Neuronal stem cell (in vitro differentiated cells): ENCODE measurements around the gene ENG.

ENCODE experiments used
- DNase-seq: peaks from one replicate; pipeline ENCODE4 v3.0.0-alpha.2; 2013; ENCODE audit warnings: low spot score
- H2AFZ ChIP-seq: one replicate; pipeline ENCODE4 v1.6.1; 2013; ENCODE audit warnings: mild to moderate bottlenecking, low read length, inconsistent platforms
- H2AK5ac ChIP-seq: 2 replicates; pipeline ENCODE4 v1.6.1; 2013; ENCODE audit warnings: low read depth, mild to moderate bottlenecking, inconsistent platforms, low read length, moderate library complexity, mixed read lengths
- H2BK120ac ChIP-seq: 2 replicates; pipeline ENCODE4 v1.6.1; 2013; ENCODE audit warnings: low read depth, mild to moderate bottlenecking, inconsistent platforms, low read length, moderate library complexity, mixed read lengths
- H2BK12ac ChIP-seq: one replicate; pipeline ENCODE4 v1.6.1; 2013; ENCODE audit warnings: low read length, inconsistent platforms
- H2BK15ac ChIP-seq: 2 replicates; pipeline ENCODE4 v1.6.1; 2013; ENCODE audit warnings: mild to moderate bottlenecking, low read length, inconsistent platforms, mixed read lengths
- H2BK5ac ChIP-seq: one replicate; pipeline ENCODE4 v1.6.1; 2013; ENCODE audit warnings: inconsistent platforms, mild to moderate bottlenecking, low read length, moderate library complexity
- H3K14ac ChIP-seq: one replicate; pipeline ENCODE4 v1.6.1; 2013; ENCODE audit warnings: low read length, inconsistent platforms
- H3K18ac ChIP-seq: 2 replicates; pipeline ENCODE4 v1.6.1; 2013; ENCODE audit warnings: low read length, inconsistent platforms
- H3K23ac ChIP-seq: 2 replicates; pipeline ENCODE4 v1.6.1; 2013; ENCODE audit warnings: low read depth, mild to moderate bottlenecking, mixed read lengths, low read length, inconsistent platforms; ENCODE audit not compliant: poor library complexity
- H3K27ac ChIP-seq: replicated peaks from 3 replicates; pipeline ENCODE4 v1.5.1; 2013; ENCODE audit warnings: low read length, inconsistent platforms
- H3K27me3 ChIP-seq, 3 experiments: 2 replicates each; pipeline ENCODE4 v1.6.1; 2013; ENCODE audit warnings: low read length in 3 of 3, mild to moderate bottlenecking in 2 of 3, inconsistent platforms in 1 of 3, low read depth in 1 of 3, mixed read lengths in 1 of 3, moderate library complexity in 1 of 3; ENCODE audit not compliant: control insufficient read depth in 3 of 3, insufficient read depth in 3 of 3
- H3K36me3 ChIP-seq, 2 donors: replicated peaks in 1 of 2; 2 replicates each; pipeline ENCODE4 v1.6.1; 2013; ENCODE audit warnings: low read length in 2 of 2; ENCODE audit not compliant: control insufficient read depth in 2 of 2, insufficient read depth in 2 of 2
- H3K4ac ChIP-seq: 2 replicates; pipeline ENCODE4 v1.6.1; 2013; ENCODE audit warnings: inconsistent platforms, mild to moderate bottlenecking, low read length, moderate library complexity
- H3K4me1 ChIP-seq, 2 donors: 1 replicate in 1 of 2; 2 replicates in 1 of 2; pipeline ENCODE4 v1.6.1; 2013; ENCODE audit warnings: low read length in 2 of 2, low read depth in 1 of 2; ENCODE audit not compliant: control insufficient read depth in 2 of 2, insufficient read depth in 1 of 2
- H3K4me2 ChIP-seq: one replicate; pipeline ENCODE4 v1.6.1; 2013; ENCODE audit warnings: mild to moderate bottlenecking, low read length, inconsistent platforms; ENCODE audit not compliant: insufficient read depth, poor library complexity, severe bottlenecking
- H3K4me3 ChIP-seq, 2 donors: 2 replicates each; pipeline ENCODE4 v1.5.1; 2013; ENCODE audit warnings: low read length in 2 of 2, mild to moderate bottlenecking in 2 of 2, inconsistent platforms in 1 of 2, moderate library complexity in 1 of 2
- H3K79me1 ChIP-seq: one replicate; pipeline ENCODE4 v1.6.1; 2013; ENCODE audit warnings: low read depth, mild to moderate bottlenecking, inconsistent platforms, low read length, moderate library complexity
- H3K9ac ChIP-seq: one replicate; pipeline ENCODE4 v1.6.1; 2013; ENCODE audit warnings: mild to moderate bottlenecking, low read depth, low read length, inconsistent platforms; ENCODE audit not compliant: poor library complexity
- H3K9me3 ChIP-seq, 2 donors: replicated peaks in 1 of 2; 2 replicates each; pipeline versions ENCODE3 to v1.6.1; 2013; ENCODE audit warnings: low read length in 2 of 2, mild to moderate bottlenecking in 2 of 2, inconsistent platforms in 1 of 2, low read depth in 1 of 2, mixed read lengths in 1 of 2, moderate library complexity in 1 of 2; ENCODE audit not compliant: control insufficient read depth in 2 of 2, insufficient read depth in 1 of 2
- H4K8ac ChIP-seq: one replicate; pipeline ENCODE4 v1.6.1; 2013; ENCODE audit warnings: low read depth, mild to moderate bottlenecking, inconsistent platforms, low read length, moderate library complexity
- H4K91ac ChIP-seq: one replicate; pipeline ENCODE4 v1.6.1; 2013; ENCODE audit warnings: low read length, low read depth, mild to moderate bottlenecking, inconsistent platforms; ENCODE audit not compliant: poor library complexity
- WGBS, 2 donors: extraction: QIAGEN DNeasy Blood & Tissue Kit; methylation state at CpG; one replicate each; pipeline ENCODE4 v1.1.7; 2013; ENCODE audit warnings: missing lambda C conversion rate in 2 of 2, mixed read lengths in 1 of 2; ENCODE audit not compliant: insufficient read length in 2 of 2, insufficient replicate concordance in 1 of 2; ENCODE audit errors: extremely low coverage in 2 of 2; 5-methylcytosine and 5-hydroxymethylcytosine counted together

The ENG gene

DNA sequence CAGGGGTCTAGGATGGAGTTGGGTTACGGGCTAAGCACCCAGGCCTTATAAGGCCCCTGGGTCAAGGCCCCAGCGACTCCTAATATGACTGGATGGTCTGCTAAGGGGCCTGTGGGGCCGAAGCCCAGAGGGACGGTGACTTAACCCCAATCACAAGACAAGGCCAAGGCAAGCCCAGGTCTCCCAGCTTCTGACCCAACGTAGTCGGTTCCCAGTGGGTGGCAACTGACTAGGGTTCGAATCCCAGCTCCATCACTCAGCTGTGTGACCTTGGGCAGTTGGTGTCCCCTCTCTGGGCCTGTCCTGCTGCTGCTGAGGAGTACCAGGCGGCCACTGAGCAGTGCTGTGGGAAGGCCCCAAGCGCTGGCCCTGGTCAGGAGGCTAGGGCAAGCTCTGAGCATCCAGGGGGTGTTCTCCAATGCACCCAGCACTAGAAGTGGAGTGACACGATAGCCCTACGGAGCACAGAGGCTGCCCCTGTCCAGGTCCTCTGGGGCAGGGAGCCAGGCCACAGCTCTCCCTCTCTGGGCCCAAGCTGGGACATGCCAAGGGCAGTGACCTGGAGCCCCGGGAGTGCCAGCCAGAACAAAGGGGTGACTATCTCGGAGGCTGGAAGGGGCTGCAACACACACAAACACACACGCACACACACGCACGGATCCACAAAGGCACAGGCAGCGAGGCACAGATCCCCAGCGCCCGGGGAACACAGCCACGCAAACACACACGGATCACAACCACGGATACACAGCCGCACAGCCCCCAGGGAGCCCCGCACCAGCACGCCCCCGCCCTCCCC, 22.5 kb upstream of the ENG start:
- H2BK5ac ChIP-seq: peak overlapping the region; percentile 26
- DNase-seq: no peak
- H3K18ac ChIP-seq: peak overlapping the region; percentile 95
- no peak overlapping the region for H3K27ac ChIP-seq
- peaks cover 15 to 48% of the 10 kb centered on the region in 2 donors for H3K4me1 ChIP-seq
- peak overlapping the region; percentile 64 for H3K14ac ChIP-seq
- peaks cover 5% of the 10 kb centered on the region for H3K79me1 ChIP-seq
- peak overlapping the region; percentile 19 for H2BK15ac ChIP-seq
- peak overlapping the region; percentile 23 for H2BK12ac ChIP-seq
- peak overlapping the region; percentile 96 for H2AFZ ChIP-seq
- no peaks in the 10 kb centered on the region for H3K36me3 ChIP-seq
- no peak overlapping the region for H4K8ac ChIP-seq
- peak overlapping the region; percentile 83 for H3K9ac ChIP-seq
- H2AK5ac ChIP-seq: peak overlapping the region; percentile 91
- H3K9me3 ChIP-seq: no peaks in the 10 kb centered on the region
- H3K23ac ChIP-seq: peak overlapping the region; percentile 75
- H4K91ac ChIP-seq: peak overlapping the region; percentile 68
- H2BK120ac ChIP-seq: peak overlapping the region; percentile 29
- H3K27me3 ChIP-seq: no peaks in the 10 kb centered on the region
- no CpG with 5 or more reads among the region's 26 CpGs for WGBS, 2 donors
- H3K4me2 ChIP-seq: peak overlapping the region; percentile 76
- H3K4me3 ChIP-seq: peak overlapping the region; percentile 50 to 79
- H3K4ac ChIP-seq: no peak overlapping the region

DNA sequence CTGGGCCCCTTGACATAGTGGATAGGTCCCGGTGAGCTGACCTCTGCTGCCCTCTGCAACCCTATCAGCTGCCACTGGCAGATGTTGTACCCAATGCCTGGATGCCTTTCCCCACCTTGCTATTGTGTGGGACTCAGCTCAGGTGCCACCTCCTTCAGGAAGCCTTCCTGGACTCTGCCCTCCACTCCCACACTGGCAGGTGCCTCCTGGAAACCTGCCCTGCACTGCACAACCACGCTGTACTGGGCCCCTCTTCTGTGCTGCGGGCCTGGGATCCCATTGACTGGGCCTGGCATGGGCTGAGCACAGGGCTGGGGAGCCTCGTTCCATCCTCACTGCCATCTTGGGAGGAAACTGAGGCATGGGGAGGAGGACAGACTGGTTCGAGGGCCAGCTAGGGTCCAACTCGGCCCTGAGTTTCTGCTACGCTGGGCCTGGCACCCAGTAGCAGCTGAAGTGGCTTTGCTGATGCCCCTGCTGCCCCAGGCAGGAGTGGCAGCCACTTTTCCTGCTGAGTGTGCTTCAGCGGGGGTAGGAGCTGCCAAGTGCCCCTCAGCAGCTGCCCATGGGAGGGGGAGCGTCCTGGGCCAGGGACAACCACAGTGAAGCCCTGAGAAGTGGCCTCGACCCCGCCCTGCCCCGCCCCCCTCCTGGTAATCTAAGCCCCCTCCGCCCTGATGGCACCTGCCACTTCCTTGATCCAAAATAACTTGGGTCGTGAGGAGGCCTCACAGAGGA, 21.7 kb upstream of the ENG start:
- H3K18ac ChIP-seq: peak overlapping the region; percentile 76
- no peaks in the 10 kb centered on the region for H3K9me3 ChIP-seq
- H3K14ac ChIP-seq: peak overlapping the region; percentile 63
- H3K27ac ChIP-seq: no peak overlapping the region
- H4K8ac ChIP-seq: peak overlapping the region; percentile 89
- no CpG with 5 or more reads among the region's 14 CpGs for WGBS, 2 donors
- H3K23ac ChIP-seq: peak overlapping the region; percentile 87
- H3K27me3 ChIP-seq: no peaks in the 10 kb centered on the region
- peak overlapping the region; percentile 0 for H3K4me2 ChIP-seq
- peak overlapping the region; percentile 96 for H2AK5ac ChIP-seq
- peak overlapping the region; percentile 56 for H2AFZ ChIP-seq
- DNase-seq: no peak
- H3K79me1 ChIP-seq: peaks cover 5% of the 10 kb centered on the region
- H2BK12ac ChIP-seq: peak overlapping the region; percentile 80
- no peak overlapping the region for H4K91ac ChIP-seq
- H3K4ac ChIP-seq: peak overlapping the region; percentile 37
- H3K4me1 ChIP-seq: peaks cover 15 to 48% of the 10 kb centered on the region in 2 donors
- H3K9ac ChIP-seq: peak overlapping the region; percentile 60
- H3K4me3 ChIP-seq: peak overlapping the region in 1 of 2 donors; percentile 36
- no peak overlapping the region for H2BK5ac ChIP-seq
- H2BK120ac ChIP-seq: peak overlapping the region; percentile 81
- H2BK15ac ChIP-seq: peak overlapping the region; percentile 86
- no peaks in the 10 kb centered on the region for H3K36me3 ChIP-seq

- Histone ChIP-seq H2BK12ac (peak overlapping the region; percentile 69), H2AK5ac (peak overlapping the region; percentile 96), H3K9ac (no peak overlapping the region), H2BK5ac (peak overlapping the region; percentile 35), H2BK15ac (peak overlapping the region; percentile 86), H3K9me3 (peaks cover 0 to 2% of the 10 kb centered on the region in 2 donors), H3K4me3 (no peak overlapping the region), H3K4me1 (peaks cover 15 to 48% of the 10 kb centered on the region in 2 donors), H4K8ac (peak overlapping the region; percentile 23), H2BK120ac (peak overlapping the region; percentile 81), H3K27ac (no peak overlapping the region), H2AFZ (peak overlapping the region; percentile 56), H4K91ac (no peak overlapping the region), H3K14ac (peak overlapping the region; percentile 95), H3K36me3 (no peaks in the 10 kb centered on the region), H3K18ac (peak overlapping the region; percentile 55), H3K4ac (peak overlapping the region; percentile 37), H3K23ac (peak overlapping the region; percentile 87), H3K4me2 (no peak overlapping the region), H3K79me1 (peaks cover 5% of the 10 kb centered on the region), H3K27me3 (no peaks in the 10 kb centered on the region)
- no peak for DNase-seq
- WGBS, 2 donors: no CpG with 5 or more reads among the region's 10 CpGs
Observed at GRCh38 chr9:127875306-127875966, 21.0 kb upstream of the ENG start.
